PC-9 (cell line): ENCODE results near the gene TMEM82. TPM values are rescaled to one million over a fixed set of nuclear protein-coding genes. Genes with fewer than 3 reads are reported as not detected.

ENCODE experiments used
- BruUV-seq: library from RNA; stranded (reverse); fragments of 400-500 nt; replicated peaks from 2 replicates; lab custom pipeline; 2021; lab: Mats Ljungman, UMichigan
- CTCF ChIA-PET: fragments of 300-600 bp; sonication (Branson Sonifier 250); formaldehyde crosslinking; loops from one replicate; lab custom pipeline; 2022; ENCODE audit warnings: antibody characterized with exemption; lab: Charles Lee
- POLR2A ChIA-PET: fragments of 300-600 bp; sonication (Branson Sonifier 250); formaldehyde crosslinking; loops from one replicate; lab custom pipeline; 2022; ENCODE audit warnings: antibody characterized with exemption; ENCODE audit not compliant: unreplicated experiment; lab: Charles Lee
- DNase-seq, 2 experiments: peaks; one replicate each; pipeline versions ENCODE4 v3.0.0 to v3.0.0-alpha.2; 2015 to 2022; ENCODE audit warnings: mixed read lengths in 1 of 2
- H2AFZ ChIP-seq: fragments of 200-600 bp; sonication (generic); 2 replicates; pipeline ENCODE4 v1.8.1; 2017; ENCODE audit warnings: antibody characterized with exemption
- H3F3A ChIP-seq: fragments of 200-600 bp; sonication (generic); 2 replicates; pipeline ENCODE4 v1.8.1; 2017; ENCODE audit warnings: antibody characterized with exemption, mild to moderate bottlenecking, low read depth; ENCODE audit not compliant: insufficient read depth
- H3K27ac ChIP-seq: fragments of 200-600 bp; sonication (generic); 2 replicates; pipeline ENCODE4 v1.6.1; 2016; ENCODE audit warnings: mixed run types
- H3K27me3 ChIP-seq: fragments of 200-600 bp; sonication (generic); 2 replicates; pipeline ENCODE4 v1.6.1; 2016; ENCODE audit warnings: low read depth, mixed run types; ENCODE audit not compliant: insufficient read depth
- H3K36me3 ChIP-seq: fragments of 200-600 bp; sonication (generic); 2 replicates; pipeline ENCODE4 v1.6.1; 2016; ENCODE audit warnings: low read depth, mixed run types
- H3K4me1 ChIP-seq: fragments of 200-600 bp; sonication (generic); replicated peaks from 2 replicates; pipeline ENCODE4 v1.6.1; 2016; ENCODE audit warnings: mixed run types; ENCODE audit not compliant: insufficient read depth
- H3K4me2 ChIP-seq: fragments of 200-600 bp; sonication (generic); 2 replicates; pipeline ENCODE4 v1.6.1; 2017; ENCODE audit warnings: mixed run types
- H3K4me3 ChIP-seq: fragments of 200-600 bp; sonication (generic); 2 replicates; pipeline ENCODE4 v1.6.1; 2016; ENCODE audit warnings: mixed run types
- H3K79me2 ChIP-seq: fragments of 200-600 bp; sonication (generic); 2 replicates; pipeline ENCODE4 v1.6.1; 2017; ENCODE audit warnings: low read depth, mixed run types
- H3K9me2 ChIP-seq: fragments of 200-600 bp; sonication (generic); 2 replicates; pipeline ENCODE4 v1.8.1; 2017; ENCODE audit warnings: mild to moderate bottlenecking; ENCODE audit not compliant: insufficient read depth
- H3K9me3 ChIP-seq: fragments of 200-600 bp; sonication (generic); 2 replicates; pipeline ENCODE4 v1.8.1; 2016; ENCODE audit warnings: low read depth; ENCODE audit not compliant: insufficient read depth
- H4K20me1 ChIP-seq: fragments of 200-600 bp; sonication (generic); 2 replicates; pipeline ENCODE4 v1.8.1; 2017; ENCODE audit not compliant: insufficient read depth
- CTCF ChIP-seq: fragments of 200-600 bp; sonication (generic); conservative IDR thresholded peaks from 2 replicates; pipeline ENCODE4 v1.6.1; 2017; ENCODE audit warnings: mixed run types, antibody characterized with exemption, mild to moderate bottlenecking, moderate library complexity
- EZH2 ChIP-seq: fragments of 200-600 bp; sonication (generic); IDR thresholded peaks from 2 replicates; pipeline ENCODE4 v1.8.0; 2017; ENCODE audit warnings: antibody characterized with exemption, low read depth
- intact Hi-C: fragments of 100-400 bp; cut with micrococcal nuclease; formaldehyde crosslinking; loops from one replicate; pipeline ENCODE4 v1.10.0; 2022; ENCODE audit not compliant: unreplicated experiment
- total RNA-seq: library from RNA; stranded (reverse); gene quantifications from 2 replicates; pipeline ENCODE4 v1.2.3, GENCODE V29; 2021

The TMEM82 gene
- total RNA-seq, 1 experiment from 2014 or later = not detected

- no peak for TF ChIP-seq EZH2
- no peak for TF ChIP-seq CTCF
- POLR2A ChIA-PET = no interaction called here
- no peaks in the 10 kb centered on the region for H3K27me3 ChIP-seq
- H3K27ac ChIP-seq = no peak overlapping the region
- no peaks in the 10 kb centered on the region for H3F3A ChIP-seq
- H3K4me1 ChIP-seq = no peaks in the 10 kb centered on the region
- H3K79me2 ChIP-seq = no peaks in the 10 kb centered on the region
- no peak for DNase-seq
- no peaks in the 10 kb centered on the region for H3K36me3 ChIP-seq
- H2AFZ ChIP-seq = no peak overlapping the region
- H3K9me3 ChIP-seq = no peaks in the 10 kb centered on the region
- H3K4me3 ChIP-seq = no peak overlapping the region
- intact Hi-C loops = no loop called here
- BruUV-seq = no TSS peak
- H3K4me2 ChIP-seq = no peak overlapping the region
- CTCF ChIA-PET = no interaction called here
- no peaks in the 10 kb centered on the region for H3K9me2 ChIP-seq
- H4K20me1 ChIP-seq = no peaks in the 10 kb centered on the region
These were observed 6.0 kb downstream of the TMEM82 start for GRCh38 chr1:15748264-15748663.

- no peak for TF ChIP-seq CTCF
- TF ChIP-seq EZH2 = no peak
- Histone ChIP-seq H4K20me1 (no peaks in the 10 kb centered on the region), H3K27ac (no peak overlapping the region), H3F3A (no peaks in the 10 kb centered on the region), H3K27me3 (no peaks in the 10 kb centered on the region), H3K4me2 (no peak overlapping the region), H2AFZ (no peak overlapping the region), H3K4me3 (no peak overlapping the region), H3K79me2 (no peaks in the 10 kb centered on the region), H3K9me3 (no peaks in the 10 kb centered on the region), H3K36me3 (no peaks in the 10 kb centered on the region), H3K9me2 (no peaks in the 10 kb centered on the region), H3K4me1 (no peaks in the 10 kb centered on the region)
- intact Hi-C loops = no loop called here
- ChIA-PET CTCF (no interaction called here), POLR2A (no interaction called here)
- DNase-seq = no peak
- BruUV-seq = no TSS peak
These were observed 6.5 kb downstream of the TMEM82 start for GRCh38 chr1:15748690-15749398.

GRCh38 chr1:15749399-15750291, 7.3 kb downstream of the TMEM82 start:
- Histone ChIP-seq H3K9me3 (no peaks in the 10 kb centered on the region), H3F3A (no peaks in the 10 kb centered on the region), H3K79me2 (no peaks in the 10 kb centered on the region), H3K4me2 (no peak overlapping the region), H3K27ac (no peak overlapping the region), H4K20me1 (no peaks in the 10 kb centered on the region), H3K27me3 (no peaks in the 10 kb centered on the region), H2AFZ (no peak overlapping the region), H3K9me2 (no peaks in the 10 kb centered on the region), H3K36me3 (no peaks in the 10 kb centered on the region), H3K4me3 (no peak overlapping the region), H3K4me1 (no peaks in the 10 kb centered on the region)
- intact Hi-C loops = no loop called here
- BruUV-seq = no TSS peak
- POLR2A ChIA-PET = no interaction called here
- no peak for DNase-seq
- CTCF ChIA-PET = no interaction called here
- TF ChIP-seq CTCF (no peak), EZH2 (no peak)
